ENCODE results near the gene CGA.

The CGA gene

GRCh38 chr6:87088076-87088475 lies 6.8 kb downstream of the CGA start:
- DNase-seq (ENCODE audit: low spot score) = no peak

- no peak for DNase-seq (ENCODE audit: low spot score)
Observed at GRCh38 chr6:87082160-87082721, 12.7 kb downstream of the CGA start.

- peak; percentile 83 for DNase-seq (ENCODE audit: low spot score)
Observed at GRCh38 chr6:87078983-87079616, 15.8 kb downstream of the CGA start.

GRCh38 chr6:87075168-87075567 lies 19.7 kb downstream of the CGA start:
- no peak for DNase-seq (ENCODE audit: low spot score)

GRCh38 chr6:87074101-87074621 lies 20.7 kb downstream of the CGA start:
- DNase-seq (ENCODE audit: low spot score) = no peak

- no peak for DNase-seq (ENCODE audit: low spot score)
Observed at GRCh38 chr6:87071683-87072082, 23.2 kb downstream of the CGA start.

- no peak for DNase-seq (ENCODE audit: low spot score)
Observed at GRCh38 chr6:87070741-87071140, 24.2 kb downstream of the CGA start.

GRCh38 chr6:87068795-87069194 lies 26.1 kb downstream of the CGA start:
- no peak for DNase-seq (ENCODE audit: low spot score)

- DNase-seq (ENCODE audit: low spot score) = no peak
Observed at GRCh38 chr6:87066449-87067333, 28.2 kb downstream of the CGA start.

- DNase-seq (ENCODE audit: low spot score) = no peak
Observed at GRCh38 chr6:87065117-87065516, 29.8 kb downstream of the CGA start.

- DNase-seq (ENCODE audit: low spot score) = no peak
Observed at GRCh38 chr6:87059943-87060342, 35.0 kb downstream of the CGA start.

GRCh38 chr6:87054143-87054833 lies 40.6 kb downstream of the CGA start:
- no peak for DNase-seq (ENCODE audit: low spot score)

- DNase-seq (ENCODE audit: low spot score) = no peak
Observed at GRCh38 chr6:87053312-87053711, 41.6 kb downstream of the CGA start.

- DNase-seq (ENCODE audit: low spot score) = no peak
Observed at GRCh38 chr6:87049779-87050178, 45.1 kb downstream of the CGA start.

- no peak for DNase-seq (ENCODE audit: low spot score)
Observed at GRCh38 chr6:87045521-87046075, 49.3 kb downstream of the CGA start.

- DNase-seq (ENCODE audit: low spot score) = no peak
Observed at GRCh38 chr6:87040729-87041128, 54.2 kb downstream of the CGA start.

Data from ecto neural progenitor cell (in vitro differentiated cells).